Astrocyte of the cerebellum (primary cell): Measurements from ENCODE around the gene JPH4.

Source experiments
- DNase-seq: peaks from one replicate; pipeline ENCODE4 v3.0.0-alpha.2; 2011; ENCODE audit warnings: low read depth
- H3K4me3 ChIP-seq: 2 replicates; pipeline ENCODE4 v1.5.1; 2011; ENCODE audit warnings: mild to moderate bottlenecking, low read depth, low read length, moderate library complexity
- in situ Hi-C: cut with HindIII; loops from 2 replicates; pipeline ENCODE4 v1.10.0; 2017; ENCODE audit warnings: low sequenced_read_pairs
- TF ChIP-seq, protein P1 (sequence below): IDR thresholded peaks from 2 replicates; pipeline ENCODE4 v1.5.1; 2012; ENCODE audit warnings: low read length, low read depth, moderate library complexity, mild to moderate bottlenecking; ENCODE audit errors: missing control alignments

The JPH4 gene

GRCh38 chr14:23568021-23568599, 10.5 kb downstream of the JPH4 start:
- peak overlapping the region; percentile 67 for H3K4me3 ChIP-seq
- no peak for DNase-seq
- TF ChIP-seq, protein P1, sequence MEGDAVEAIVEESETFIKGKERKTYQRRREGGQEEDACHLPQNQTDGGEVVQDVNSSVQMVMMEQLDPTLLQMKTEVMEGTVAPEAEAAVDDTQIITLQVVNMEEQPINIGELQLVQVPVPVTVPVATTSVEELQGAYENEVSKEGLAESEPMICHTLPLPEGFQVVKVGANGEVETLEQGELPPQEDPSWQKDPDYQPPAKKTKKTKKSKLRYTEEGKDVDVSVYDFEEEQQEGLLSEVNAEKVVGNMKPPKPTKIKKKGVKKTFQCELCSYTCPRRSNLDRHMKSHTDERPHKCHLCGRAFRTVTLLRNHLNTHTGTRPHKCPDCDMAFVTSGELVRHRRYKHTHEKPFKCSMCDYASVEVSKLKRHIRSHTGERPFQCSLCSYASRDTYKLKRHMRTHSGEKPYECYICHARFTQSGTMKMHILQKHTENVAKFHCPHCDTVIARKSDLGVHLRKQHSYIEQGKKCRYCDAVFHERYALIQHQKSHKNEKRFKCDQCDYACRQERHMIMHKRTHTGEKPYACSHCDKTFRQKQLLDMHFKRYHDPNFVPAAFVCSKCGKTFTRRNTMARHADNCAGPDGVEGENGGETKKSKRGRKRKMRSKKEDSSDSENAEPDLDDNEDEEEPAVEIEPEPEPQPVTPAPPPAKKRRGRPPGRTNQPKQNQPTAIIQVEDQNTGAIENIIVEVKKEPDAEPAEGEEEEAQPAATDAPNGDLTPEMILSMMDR = no peak
- in situ Hi-C loops = no loop called here

GRCh38 chr14:23567186-23568020, 11.2 kb downstream of the JPH4 start, which contains the start of gene AP1G2:
Gene AP1G2, minus strand, starts transcription at chr14:23567791. Its CDS starts 477 bp downstream, at chr14:23567314.
- DNase-seq = no peak
- in situ Hi-C loops = no loop called here
- TF ChIP-seq, protein P1 = no peak
- peak within 1 kb of the TSS; percentile 67 for H3K4me3 ChIP-seq

GRCh38 chr14:23566778-23567185, 11.8 kb downstream of the JPH4 start:
- in situ Hi-C loops = no loop called here
- peak overlapping the region; percentile 67 for H3K4me3 ChIP-seq
- no peak for DNase-seq
- TF ChIP-seq, protein P1 = peak; percentile 39

- no peak for DNase-seq
- no peak overlapping the region for H3K4me3 ChIP-seq
- in situ Hi-C loops = no loop called here
- TF ChIP-seq, protein P1 = no peak
Measured at GRCh38 chr14:23566112-23566777, 12.3 kb downstream of the JPH4 start.

- in situ Hi-C loops = no loop called here
- TF ChIP-seq, protein P1 = no peak
- DNase-seq = no peak
- no peak overlapping the region for H3K4me3 ChIP-seq
Measured at GRCh38 chr14:23565626-23566025, 13.0 kb downstream of the JPH4 start.

- no peak for DNase-seq
- in situ Hi-C loops = no loop called here
Measured at GRCh38 chr14:23564876-23565275, 13.7 kb downstream of the JPH4 start.

More at GRCh38 chr14:23564876-23565275, 13.7 kb downstream of the JPH4 start:
- TF ChIP-seq, protein P1 = no peak
- no peak overlapping the region for H3K4me3 ChIP-seq
